HG03571 (cell line): ENCODE measurements around the gene ALPI.

Experiments used
- ATAC-seq: cut with Tn5 transposase; IDR thresholded peaks from one replicate; pipeline ENCODE4 v1.9.1; 2021; ENCODE audit not compliant: unreplicated experiment

Gene ALPI

GRCh38 chr2:232459419-232460035 lies 3.6 kb downstream of the ALPI start:
- no peak for ATAC-seq

GRCh38 chr2:232460171-232460570 lies 4.2 kb downstream of the ALPI start:
- ATAC-seq = no peak

GRCh38 chr2:232463701-232464543 lies 8.0 kb downstream of the ALPI start:
- ATAC-seq = no peak

DNA sequence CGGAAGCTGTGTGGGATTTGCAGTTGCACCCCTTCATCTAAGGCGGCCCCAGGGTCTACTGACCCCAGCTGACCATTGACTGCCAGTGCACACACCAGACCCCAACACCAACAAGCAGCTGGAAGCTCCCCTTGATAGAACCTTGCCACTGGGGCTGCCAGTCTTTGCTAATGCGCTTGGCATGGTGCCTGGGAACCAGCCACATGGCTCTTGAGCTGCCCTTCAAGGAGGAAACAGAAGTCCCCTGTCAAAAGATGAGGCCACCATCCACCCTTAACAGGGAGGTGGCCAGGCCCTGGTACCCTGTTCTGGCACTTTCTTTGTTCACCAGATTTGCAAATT lies 8.6 kb downstream of the ALPI start:
- ATAC-seq = no peak

- no peak for ATAC-seq
These were observed 9.1 kb downstream of the ALPI start for GRCh38 chr2:232465061-232465460.

DNA sequence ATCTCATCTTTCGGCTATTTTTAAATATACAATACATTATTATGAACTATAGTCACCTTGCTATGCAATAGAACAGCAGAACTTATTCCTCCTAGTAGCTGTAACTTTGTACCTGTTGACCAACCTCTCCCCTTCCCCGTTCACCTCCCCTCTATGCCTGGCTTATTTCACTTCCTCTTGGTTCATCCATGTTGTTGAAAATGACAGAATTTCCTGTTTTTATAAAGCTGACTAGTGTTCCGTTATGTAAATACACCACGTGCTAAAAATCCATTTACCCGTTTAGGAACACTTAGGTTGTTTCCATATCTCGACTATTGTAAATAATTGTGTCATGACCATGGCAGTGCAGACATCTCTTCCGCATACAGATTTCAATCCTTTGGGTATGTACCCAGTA lies 10.3 kb downstream of the ALPI start:
- ATAC-seq = no peak

GRCh38 chr2:232473467-232473890 lies 17.5 kb downstream of the ALPI start:
- no peak for ATAC-seq

DNA sequence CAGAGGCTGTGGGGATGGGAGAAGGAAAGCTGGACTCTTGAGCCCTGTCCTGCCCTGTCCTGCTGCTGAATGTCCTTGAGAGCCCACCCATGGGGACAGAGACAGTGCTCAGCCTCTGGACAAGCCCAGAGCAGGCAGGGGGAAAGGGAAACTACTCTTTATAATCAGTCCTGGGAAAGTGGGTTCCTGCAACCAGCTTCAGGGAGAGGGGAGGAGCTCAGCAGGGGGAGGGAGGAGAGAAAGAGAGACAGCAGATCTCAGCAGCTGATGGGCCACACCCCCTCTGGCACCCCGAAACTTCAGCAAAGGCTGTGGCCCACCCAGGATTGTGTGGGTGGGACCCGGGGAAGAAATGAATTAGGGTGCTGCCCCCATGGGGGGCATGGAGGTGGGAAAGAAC lies 20.1 kb downstream of the ALPI start:
- no peak for ATAC-seq

GRCh38 chr2:232476791-232477190 lies 20.8 kb downstream of the ALPI start:
- ATAC-seq = no peak

GRCh38 chr2:232477751-232478510 lies 22.0 kb downstream of the ALPI start:
- no peak for ATAC-seq

GRCh38 chr2:232478571-232479340 lies 22.8 kb downstream of the ALPI start:
- ATAC-seq = no peak

GRCh38 chr2:232479341-232480200 lies 23.6 kb downstream of the ALPI start:
- ATAC-seq = no peak

DNA sequence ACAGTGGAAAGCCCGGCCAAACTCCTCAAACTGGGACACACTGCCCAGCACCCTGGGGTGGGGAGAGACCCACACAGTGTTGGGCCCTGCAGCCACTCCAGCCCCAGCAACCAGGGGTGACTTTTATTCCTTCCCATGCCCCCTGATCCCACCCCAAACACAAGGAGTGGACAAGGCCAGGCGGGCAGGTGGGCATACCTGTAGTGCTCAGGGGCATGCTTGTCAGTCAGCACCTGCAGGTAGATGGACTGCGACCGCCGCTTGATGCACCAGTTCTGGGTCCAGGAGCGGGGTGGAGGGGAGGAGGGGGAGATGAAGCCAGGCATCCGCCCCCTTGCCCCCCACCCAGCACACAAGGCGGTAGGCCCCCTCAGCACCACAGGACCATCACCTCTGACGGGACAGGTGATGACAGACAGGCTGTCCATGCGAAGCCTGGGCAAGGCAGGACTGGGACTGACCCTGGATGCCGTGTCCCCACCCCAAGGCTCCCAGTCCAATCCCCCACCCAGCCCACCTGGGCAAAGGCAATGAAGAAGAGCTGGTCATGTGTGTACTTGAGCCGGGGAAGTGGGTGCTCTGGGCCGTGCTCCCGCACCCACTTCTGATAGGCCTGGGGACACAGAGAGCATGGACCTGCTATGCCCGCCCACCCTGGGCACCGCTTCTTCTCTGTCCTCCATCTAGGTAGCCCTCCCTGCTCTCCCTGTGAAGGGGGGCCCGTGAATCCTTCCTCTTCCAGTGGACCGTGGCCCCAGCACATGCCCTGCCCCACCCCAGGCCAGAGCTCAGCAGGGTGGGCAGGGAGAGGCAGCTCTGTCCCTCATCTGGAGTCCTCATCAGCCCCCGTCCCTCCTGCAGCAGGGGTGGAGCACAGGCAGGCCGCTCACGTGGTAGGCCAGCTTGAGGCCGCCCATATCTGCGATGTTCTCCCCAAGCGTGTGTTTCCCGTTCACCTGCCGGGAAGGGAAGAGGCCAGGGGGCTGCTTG lies 24.5 kb downstream of the ALPI start:
- no peak for ATAC-seq

DNA sequence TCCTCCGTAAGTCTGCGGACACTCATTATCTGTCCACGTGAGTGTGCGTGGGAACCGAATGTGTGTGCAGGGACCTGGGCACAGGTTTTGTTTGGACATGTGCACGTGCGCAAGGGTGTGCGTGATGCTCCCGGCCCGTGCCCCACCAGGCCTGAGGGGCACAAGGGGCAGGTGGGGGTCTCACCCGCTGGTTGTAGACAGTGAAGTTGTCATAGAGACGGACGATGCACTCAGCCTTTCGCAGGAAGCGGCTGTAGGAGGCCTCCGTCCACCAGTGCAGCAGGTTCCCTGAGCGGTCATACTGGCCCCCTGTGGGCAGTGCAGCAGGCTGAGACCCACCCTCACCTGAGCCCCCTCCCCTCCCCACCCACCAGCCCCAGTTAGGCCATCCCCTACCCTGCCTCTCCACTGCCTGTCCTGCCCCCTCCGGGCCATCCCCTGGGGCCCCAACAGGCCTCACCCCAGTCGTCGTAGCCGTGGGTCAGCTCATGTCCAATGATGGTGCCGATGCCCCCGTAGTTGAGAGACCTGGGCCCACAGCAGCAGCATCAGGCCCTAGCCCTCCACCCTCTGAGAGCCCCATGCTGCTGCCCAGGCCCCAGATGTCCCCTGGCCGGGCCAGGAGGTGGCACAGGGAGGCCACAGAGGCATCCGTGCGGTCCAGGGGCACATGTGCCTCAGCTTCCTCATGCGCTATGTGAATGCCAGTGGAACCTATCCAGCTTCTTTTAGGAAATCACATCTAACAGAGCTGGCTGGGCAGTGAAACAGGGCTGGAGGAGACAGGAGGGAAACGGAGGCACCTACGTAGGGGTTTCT lies 25.6 kb downstream of the ALPI start:
- ATAC-seq = no peak

DNA sequence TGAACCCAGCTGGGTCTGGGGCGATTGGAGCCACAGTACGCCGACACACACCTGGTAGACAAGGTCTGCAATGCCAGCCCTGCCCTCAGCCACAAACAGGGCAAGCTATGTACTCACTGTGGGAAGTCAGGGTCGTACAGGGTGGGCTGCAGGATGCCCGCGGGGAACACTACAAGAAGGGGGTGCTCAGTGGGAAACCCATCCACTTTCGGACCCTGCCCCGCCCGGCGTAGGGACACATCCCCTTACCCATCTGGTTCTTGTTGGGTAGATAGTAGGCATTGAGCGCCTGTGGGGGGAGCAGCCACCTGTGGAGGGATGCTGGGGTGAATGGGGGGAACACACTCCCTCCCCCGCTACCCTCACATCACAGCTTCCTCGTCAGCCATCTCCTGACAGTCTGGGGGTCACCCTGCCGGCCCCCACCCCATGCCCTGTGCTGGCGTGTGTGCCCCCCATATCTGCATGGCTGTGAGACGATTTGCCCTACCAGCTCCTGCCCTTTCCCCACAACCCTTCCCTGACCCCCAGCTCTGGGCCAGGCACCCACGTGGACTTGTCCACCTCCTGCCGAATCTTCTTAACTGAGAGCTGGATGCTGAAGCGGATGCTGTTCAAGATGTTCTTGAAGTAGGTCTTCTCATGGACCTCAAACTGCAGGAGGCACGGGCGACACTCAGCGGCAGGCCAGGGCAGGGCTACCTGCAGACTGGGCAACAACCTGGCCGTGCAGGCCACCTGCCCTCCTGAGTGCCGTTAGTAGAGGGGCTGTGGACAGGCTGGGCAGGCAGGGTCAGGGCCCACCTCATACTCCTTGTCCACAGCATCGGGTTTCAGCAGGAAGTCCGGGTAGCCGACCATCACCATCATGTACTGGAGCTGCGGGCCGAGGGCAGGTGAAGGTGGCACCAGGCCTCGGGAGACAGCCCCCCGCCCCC lies 26.6 kb downstream of the ALPI start:
- ATAC-seq = no peak

DNA sequence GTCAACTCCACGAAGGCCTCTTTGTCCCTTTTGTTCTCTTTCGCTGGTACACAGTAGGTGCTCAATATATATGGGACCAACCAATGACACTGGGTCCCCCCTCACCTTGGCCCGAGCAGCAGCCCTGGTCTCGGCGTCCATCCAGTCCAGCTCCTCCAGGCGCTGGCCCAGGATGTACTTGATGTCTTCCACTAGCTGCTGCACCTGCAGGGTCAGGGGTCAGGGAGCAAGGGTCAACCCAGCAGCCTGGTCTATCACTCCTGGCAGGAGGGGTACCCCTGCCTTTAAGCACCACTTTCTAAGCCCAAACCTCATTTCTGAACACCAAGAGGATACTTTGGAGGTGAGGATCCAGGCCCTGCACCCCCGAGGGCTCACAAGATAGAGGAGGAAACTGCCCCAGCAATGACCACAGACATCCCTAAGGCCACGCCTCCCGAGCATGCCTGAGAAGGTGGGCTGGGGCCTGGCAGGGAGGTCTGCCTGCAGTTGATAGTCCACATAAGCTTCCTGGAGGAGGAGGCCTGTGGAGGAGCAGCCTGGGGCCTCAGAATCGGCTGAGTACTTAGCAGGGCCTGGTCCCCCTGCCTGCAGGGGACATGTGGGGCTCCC lies 27.5 kb downstream of the ALPI start:
- no peak for ATAC-seq
